C4-2B (cell line): ENCODE results near the gene WFDC8.

Experiments used
- H3K27ac ChIP-seq: fragments of 450-650 bp; 2 replicates; pipeline ENCODE4 v1.5.1; 2017
- ZFX ChIP-seq: fragments of 450-650 bp; IDR thresholded peaks from 2 replicates; pipeline ENCODE4 v1.6.1; 2017
- TF ChIP-seq, protein P1 (sequence below): fragments of 450-650 bp; conservative IDR thresholded peaks from 2 replicates; pipeline ENCODE4 v1.5.1; 2017; ENCODE audit warnings: mild to moderate bottlenecking

Gene WFDC8

DNA sequence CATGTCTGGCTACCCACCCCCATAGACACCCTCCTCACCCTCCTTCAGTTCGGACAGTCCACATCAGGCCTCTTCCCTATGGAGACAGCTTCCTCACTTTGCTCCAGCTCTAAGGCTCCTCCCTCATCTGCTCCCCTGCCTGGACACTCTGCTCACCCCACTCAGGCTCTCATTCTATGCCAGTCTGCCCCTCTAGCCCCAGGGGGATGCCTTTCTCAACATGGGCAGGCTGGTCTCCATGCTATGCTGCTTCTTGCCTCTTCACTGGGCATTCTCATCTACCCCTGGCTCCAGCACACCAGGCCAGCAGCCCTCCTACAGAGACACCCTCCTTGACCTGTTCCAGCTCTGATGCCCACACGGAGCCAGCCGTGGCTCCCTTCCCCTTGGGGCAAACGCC lies at the start of gene WFDC8:
Gene WFDC8, minus strand, starts transcription at position 101 of the 400 bp plus-strand sequence. Its CDS starts 37 bp downstream, at position 64.
- TF ChIP-seq, protein P1, sequence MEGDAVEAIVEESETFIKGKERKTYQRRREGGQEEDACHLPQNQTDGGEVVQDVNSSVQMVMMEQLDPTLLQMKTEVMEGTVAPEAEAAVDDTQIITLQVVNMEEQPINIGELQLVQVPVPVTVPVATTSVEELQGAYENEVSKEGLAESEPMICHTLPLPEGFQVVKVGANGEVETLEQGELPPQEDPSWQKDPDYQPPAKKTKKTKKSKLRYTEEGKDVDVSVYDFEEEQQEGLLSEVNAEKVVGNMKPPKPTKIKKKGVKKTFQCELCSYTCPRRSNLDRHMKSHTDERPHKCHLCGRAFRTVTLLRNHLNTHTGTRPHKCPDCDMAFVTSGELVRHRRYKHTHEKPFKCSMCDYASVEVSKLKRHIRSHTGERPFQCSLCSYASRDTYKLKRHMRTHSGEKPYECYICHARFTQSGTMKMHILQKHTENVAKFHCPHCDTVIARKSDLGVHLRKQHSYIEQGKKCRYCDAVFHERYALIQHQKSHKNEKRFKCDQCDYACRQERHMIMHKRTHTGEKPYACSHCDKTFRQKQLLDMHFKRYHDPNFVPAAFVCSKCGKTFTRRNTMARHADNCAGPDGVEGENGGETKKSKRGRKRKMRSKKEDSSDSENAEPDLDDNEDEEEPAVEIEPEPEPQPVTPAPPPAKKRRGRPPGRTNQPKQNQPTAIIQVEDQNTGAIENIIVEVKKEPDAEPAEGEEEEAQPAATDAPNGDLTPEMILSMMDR = no peak
- TF ChIP-seq ZFX = no peak
- no peak within 1 kb of the TSS for H3K27ac ChIP-seq

DNA sequence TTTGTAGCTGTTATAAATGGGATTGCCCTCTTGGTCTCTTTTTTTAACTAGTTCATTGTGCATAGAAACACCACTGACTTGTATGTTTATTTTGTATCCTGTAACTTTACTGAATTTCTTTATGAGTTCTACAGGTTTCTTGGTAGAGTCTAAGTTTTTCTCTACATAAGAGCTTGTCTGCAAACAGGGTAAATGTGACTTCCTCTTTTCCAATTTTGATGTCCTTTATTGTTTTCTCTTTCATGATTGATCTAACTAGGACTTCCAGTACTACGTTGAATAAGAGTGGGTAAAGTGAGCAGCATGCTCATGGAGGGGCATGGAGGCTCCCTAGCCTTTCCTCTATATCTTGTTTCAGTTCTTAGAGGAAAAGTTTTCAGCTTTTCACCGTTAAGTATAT lies 47.5 kb upstream of the WFDC8 start:
- no peak overlapping the region for H3K27ac ChIP-seq
- no peak for TF ChIP-seq ZFX
- TF ChIP-seq, protein P1 = no peak

DNA sequence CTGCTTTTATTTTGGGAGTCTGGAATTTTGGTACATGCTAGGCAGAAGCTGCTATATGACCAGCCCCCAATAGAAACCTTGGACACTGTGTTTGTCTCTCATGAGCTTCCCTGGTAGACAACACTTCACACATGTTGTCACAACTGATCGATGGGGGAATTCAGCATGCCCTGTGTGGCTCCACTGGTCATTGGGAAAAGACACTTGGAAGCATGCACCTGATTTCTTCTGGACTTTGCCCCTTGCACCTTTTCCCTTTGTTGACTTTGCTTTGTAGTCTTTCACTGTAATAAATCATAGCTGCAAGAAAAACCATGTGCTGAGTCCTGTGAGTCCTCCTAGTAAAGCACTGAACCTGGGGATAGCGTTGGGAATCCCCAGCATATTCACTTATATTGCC lies 42.5 kb upstream of the WFDC8 start:
- no peak for TF ChIP-seq ZFX
- TF ChIP-seq, protein P1 = no peak
- no peak overlapping the region for H3K27ac ChIP-seq

DNA sequence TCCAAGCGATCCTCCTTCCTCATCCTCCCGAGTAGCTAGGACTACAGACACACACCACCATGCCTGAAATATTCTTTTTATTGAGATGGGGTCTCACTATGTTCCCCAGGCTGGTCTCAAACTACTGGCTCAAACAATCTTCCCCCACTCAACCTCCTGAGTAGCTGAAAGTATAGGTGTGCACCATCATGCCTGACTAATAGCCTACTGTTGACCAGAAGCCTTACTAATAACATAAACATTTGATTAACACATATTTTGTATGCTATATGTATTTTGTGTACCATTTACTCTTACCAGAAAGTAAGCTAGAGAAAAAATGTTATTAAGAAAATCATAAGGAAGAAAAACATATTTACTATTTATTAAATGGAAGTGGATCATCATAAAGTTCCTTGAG lies 38.5 kb upstream of the WFDC8 start:
- no peak overlapping the region for H3K27ac ChIP-seq
- TF ChIP-seq, protein P1 = no peak
- no peak for TF ChIP-seq ZFX

DNA sequence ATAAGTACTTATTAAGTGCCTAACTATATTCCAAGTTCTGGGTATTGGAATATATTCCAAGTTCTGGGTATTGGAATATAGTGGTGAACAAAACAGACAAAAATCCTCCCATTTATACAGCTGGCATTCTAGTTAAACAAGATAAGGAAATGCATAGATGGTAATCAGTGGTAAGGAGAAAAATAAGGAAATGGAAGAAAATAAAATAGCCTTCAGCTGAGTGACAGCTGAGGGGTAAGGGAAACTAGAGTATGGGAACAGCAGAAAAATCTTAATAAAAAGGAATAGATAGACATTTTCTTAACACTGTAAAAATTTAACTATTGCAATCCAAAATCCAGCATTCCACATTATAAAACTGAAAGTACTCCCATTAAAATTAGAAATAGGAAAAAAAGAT lies 33.2 kb upstream of the WFDC8 start:
- TF ChIP-seq, protein P1 = no peak
- no peak for TF ChIP-seq ZFX
- no peak overlapping the region for H3K27ac ChIP-seq

DNA sequence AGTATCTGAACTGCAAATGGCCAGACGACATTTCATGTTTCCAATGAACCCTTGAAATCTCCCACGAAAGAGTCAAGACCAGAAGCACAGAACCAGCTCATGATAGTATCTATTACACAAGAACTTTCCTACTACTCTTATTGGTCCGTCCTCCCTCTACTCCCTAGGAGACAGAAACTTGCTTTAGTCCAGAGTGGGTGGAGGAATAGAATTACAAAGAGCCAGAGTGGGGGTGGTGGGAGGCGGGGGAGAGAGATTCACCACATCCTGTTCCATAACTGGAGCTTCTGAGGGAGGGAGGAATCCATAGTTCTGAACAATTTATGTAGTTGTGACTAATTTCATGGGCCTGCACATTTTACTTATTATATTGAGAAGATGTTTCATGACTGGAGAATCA lies 32.0 kb upstream of the WFDC8 start:
- no peak overlapping the region for H3K27ac ChIP-seq
- TF ChIP-seq, protein P1 = no peak
- TF ChIP-seq ZFX = no peak

DNA sequence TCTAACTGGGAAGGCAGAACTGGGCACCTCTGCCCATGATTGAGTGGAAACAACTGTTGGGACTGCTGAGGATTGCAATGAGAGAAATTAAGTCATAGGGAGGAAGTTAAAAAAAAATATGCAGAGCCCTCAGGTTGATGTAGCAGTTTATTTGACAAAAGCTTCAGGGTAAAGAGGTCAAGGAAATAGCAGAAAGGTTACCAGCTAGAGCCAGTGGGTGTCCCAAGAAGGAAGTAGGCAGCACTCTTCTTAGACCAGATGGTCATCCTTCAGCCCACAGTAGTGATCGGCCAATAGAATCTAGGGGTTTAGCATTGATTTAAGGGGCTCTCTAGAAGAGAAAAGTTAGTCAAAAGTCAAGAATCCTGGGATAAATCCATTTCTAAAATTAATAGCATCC lies 28.7 kb upstream of the WFDC8 start:
- TF ChIP-seq, protein P1 = no peak
- no peak for TF ChIP-seq ZFX
- no peak overlapping the region for H3K27ac ChIP-seq
